HS-5 (cell line): ENCODE measurements around the gene AGAP1.
"Not testable (repeated sequence)": the region's sequence is repeated elsewhere in the genome, so short reads cannot be mapped to it uniquely, and the experiment has no call there.

Source experiments
- DNase-seq: peaks from one replicate; pipeline ENCODE4 v3.0.0-alpha.2; 2012; ENCODE audit warnings: low read depth

Gene AGAP1

GRCh38 chr2:236045251-236046235, 551.7 kb downstream of the AGAP1 start:
- no peak for DNase-seq

- DNase-seq, result no peak
Observed at GRCh38 chr2:236046715-236047114, 552.9 kb downstream of the AGAP1 start.

- DNase-seq, result no peak
Observed at GRCh38 chr2:236047176-236047575, 553.3 kb downstream of the AGAP1 start.

GRCh38 chr2:236047886-236048540, 554.2 kb downstream of the AGAP1 start:
- DNase-seq, result no peak

- DNase-seq, result no peak
Observed at GRCh38 chr2:236049981-236050380, 556.1 kb downstream of the AGAP1 start.

GRCh38 chr2:236051351-236051750, 557.5 kb downstream of the AGAP1 start:
- DNase-seq, result no peak

GRCh38 chr2:236051806-236052205, 558.0 kb downstream of the AGAP1 start:
- no peak for DNase-seq

- DNase-seq, result no peak
Observed at GRCh38 chr2:236052206-236052605, 558.4 kb downstream of the AGAP1 start.

- no peak for DNase-seq
Observed at GRCh38 chr2:236052926-236053821, 559.3 kb downstream of the AGAP1 start.

GRCh38 chr2:236054125-236054524, 560.3 kb downstream of the AGAP1 start:
- DNase-seq, result no peak

- DNase-seq, result no peak
Observed at GRCh38 chr2:236054621-236055305, 560.9 kb downstream of the AGAP1 start.

- no peak for DNase-seq
Observed at GRCh38 chr2:236055471-236055870, 561.6 kb downstream of the AGAP1 start.

GRCh38 chr2:236056141-236056540, 562.3 kb downstream of the AGAP1 start:
- DNase-seq, result no peak

GRCh38 chr2:236057375-236057774, 563.5 kb downstream of the AGAP1 start:
- DNase-seq, result no peak

- DNase-seq, result no peak
Observed at GRCh38 chr2:236061497-236061896, 567.7 kb downstream of the AGAP1 start.

GRCh38 chr2:236061899-236062298, 568.1 kb downstream of the AGAP1 start:
- DNase-seq, result no peak

- DNase-seq, result not testable (repeated sequence)
Observed at GRCh38 chr2:236062806-236063205, 569.0 kb downstream of the AGAP1 start.

GRCh38 chr2:236063994-236064393, 570.2 kb downstream of the AGAP1 start:
- DNase-seq, result no peak

GRCh38 chr2:236065314-236066160, 571.7 kb downstream of the AGAP1 start:
- DNase-seq, result no peak

- DNase-seq, result no peak
Observed at GRCh38 chr2:236070236-236070635, 576.4 kb downstream of the AGAP1 start.

- DNase-seq, result no peak
Observed at GRCh38 chr2:236073246-236073645, 579.4 kb downstream of the AGAP1 start.
